Parathyroid adenoma (tissue), 2 donors: ENCODE measurements around the gene SEPTIN1.

Experiments used
- H2AFZ ChIP-seq: fragments of 300-600 bp; sonication (generic); one replicate; pipeline ENCODE4 v1.7.0; 2017; ENCODE audit warnings: antibody characterized with exemption, mild to moderate bottlenecking
- H3K27ac ChIP-seq: fragments of 300-600 bp; sonication (generic); one replicate; pipeline ENCODE4 v1.7.0; 2017
- H3K27me3 ChIP-seq: fragments of 300-600 bp; sonication (generic); one replicate; pipeline ENCODE4 v1.7.0; 2017; ENCODE audit warnings: low read length; ENCODE audit not compliant: control insufficient read depth, insufficient read depth
- H3K36me3 ChIP-seq: fragments of 300-600 bp; sonication (generic); one replicate; pipeline ENCODE4 v1.7.0; 2017; ENCODE audit warnings: low read length; ENCODE audit not compliant: control insufficient read depth, insufficient read depth
- H3K4me1 ChIP-seq: fragments of 300-600 bp; sonication (generic); one replicate; pipeline ENCODE4 v1.7.0; 2017; ENCODE audit warnings: control low read depth
- H3K4me2 ChIP-seq: fragments of 300-600 bp; sonication (generic); one replicate; pipeline ENCODE4 v1.7.0; 2017; ENCODE audit warnings: low read length
- H3K4me3 ChIP-seq: fragments of 300-600 bp; sonication (generic); one replicate; pipeline ENCODE4 v1.7.0; 2017; ENCODE audit warnings: low read depth, low read length
- H3K79me2 ChIP-seq: fragments of 300-600 bp; sonication (generic); one replicate; pipeline ENCODE4 v1.7.0; 2017; ENCODE audit warnings: control low read depth
- H3K9ac ChIP-seq: fragments of 300-600 bp; sonication (generic); one replicate; pipeline ENCODE4 v1.7.0; 2017; ENCODE audit warnings: mild to moderate bottlenecking
- H3K9me3 ChIP-seq: fragments of 300-600 bp; sonication (generic); one replicate; pipeline ENCODE4 v1.7.0; 2017; ENCODE audit warnings: low read length; ENCODE audit not compliant: control insufficient read depth
- CTCF ChIP-seq: fragments of 300-600 bp; sonication (generic); IDR thresholded peaks from one replicate; pipeline ENCODE4 v1.7.0; 2017; ENCODE audit warnings: antibody characterized with exemption, mild to moderate bottlenecking
- donor health status: primary hyperparathyroidism.

Gene SEPTIN1

DNA sequence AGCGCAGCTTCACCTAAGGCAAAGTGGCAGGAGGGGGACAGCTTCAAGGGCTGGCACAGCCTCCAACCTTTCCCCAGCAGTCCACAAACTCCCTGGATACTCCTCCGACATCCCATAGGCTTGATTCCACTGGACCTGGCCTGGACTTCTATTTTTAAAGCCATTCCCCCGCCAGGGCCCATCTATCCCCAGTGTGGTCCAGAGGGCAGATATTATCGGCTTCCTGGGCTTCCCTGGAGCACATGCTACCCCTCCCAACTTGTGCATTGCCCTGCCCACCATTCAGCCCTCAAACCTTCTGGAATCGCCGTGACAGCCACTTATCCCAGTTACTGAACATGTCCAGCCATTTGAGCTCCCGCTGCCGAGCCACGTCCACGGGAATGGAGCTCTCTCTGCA lies 17.2 kb downstream of the SEPTIN1 start:
- Histone ChIP-seq H3K9me3 (no peaks in the 10 kb centered on the region), H3K4me1 (peaks cover 10% of the 10 kb centered on the region), H3K79me2 (peaks cover 37% of the 10 kb centered on the region), H3K27me3 (no peaks in the 10 kb centered on the region), H3K4me2 (no peak overlapping the region), H3K9ac (no peak overlapping the region), H3K4me3 (no peak overlapping the region), H3K27ac (no peak overlapping the region), H2AFZ (no peak overlapping the region), H3K36me3 (no peaks in the 10 kb centered on the region)
- no peak for TF ChIP-seq CTCF

GRCh38 chr16:30361180-30361579 lies 21.2 kb downstream of the SEPTIN1 start:
- H3K4me2 ChIP-seq: no peak overlapping the region
- H3K9me3 ChIP-seq: no peaks in the 10 kb centered on the region
- no peak overlapping the region for H2AFZ ChIP-seq
- H3K79me2 ChIP-seq: peaks cover 12% of the 10 kb centered on the region
- no peaks in the 10 kb centered on the region for H3K36me3 ChIP-seq
- H3K27me3 ChIP-seq: no peaks in the 10 kb centered on the region
- H3K9ac ChIP-seq: no peak overlapping the region
- TF ChIP-seq CTCF: no peak
- H3K4me3 ChIP-seq: no peak overlapping the region
- no peaks in the 10 kb centered on the region for H3K4me1 ChIP-seq
- H3K27ac ChIP-seq: no peak overlapping the region

DNA sequence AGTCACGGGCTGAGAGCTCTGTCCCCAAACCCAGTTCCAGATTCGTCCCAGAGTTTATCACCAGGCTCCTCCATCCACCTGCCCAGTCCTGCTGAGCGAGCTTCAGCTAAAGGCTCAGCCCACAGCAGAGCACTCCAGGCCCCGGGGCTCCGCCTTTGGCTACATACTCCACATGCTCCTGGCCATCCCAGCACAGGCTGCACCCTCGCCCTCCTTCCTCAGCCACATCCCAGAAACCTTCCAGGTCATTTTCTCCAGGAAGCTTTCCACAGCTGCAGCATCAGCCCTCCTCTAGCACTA lies 22.5 kb downstream of the SEPTIN1 start:
- H3K9me3 ChIP-seq: no peaks in the 10 kb centered on the region
- H3K79me2 ChIP-seq: peaks cover 12% of the 10 kb centered on the region
- peaks cover 6% of the 10 kb centered on the region for H3K4me1 ChIP-seq
- H3K4me2 ChIP-seq: no peak overlapping the region
- H2AFZ ChIP-seq: no peak overlapping the region
- H3K4me3 ChIP-seq: no peak overlapping the region
- H3K27me3 ChIP-seq: no peaks in the 10 kb centered on the region
- no peaks in the 10 kb centered on the region for H3K36me3 ChIP-seq
- TF ChIP-seq CTCF: no peak
- no peak overlapping the region for H3K9ac ChIP-seq
- H3K27ac ChIP-seq: no peak overlapping the region

DNA sequence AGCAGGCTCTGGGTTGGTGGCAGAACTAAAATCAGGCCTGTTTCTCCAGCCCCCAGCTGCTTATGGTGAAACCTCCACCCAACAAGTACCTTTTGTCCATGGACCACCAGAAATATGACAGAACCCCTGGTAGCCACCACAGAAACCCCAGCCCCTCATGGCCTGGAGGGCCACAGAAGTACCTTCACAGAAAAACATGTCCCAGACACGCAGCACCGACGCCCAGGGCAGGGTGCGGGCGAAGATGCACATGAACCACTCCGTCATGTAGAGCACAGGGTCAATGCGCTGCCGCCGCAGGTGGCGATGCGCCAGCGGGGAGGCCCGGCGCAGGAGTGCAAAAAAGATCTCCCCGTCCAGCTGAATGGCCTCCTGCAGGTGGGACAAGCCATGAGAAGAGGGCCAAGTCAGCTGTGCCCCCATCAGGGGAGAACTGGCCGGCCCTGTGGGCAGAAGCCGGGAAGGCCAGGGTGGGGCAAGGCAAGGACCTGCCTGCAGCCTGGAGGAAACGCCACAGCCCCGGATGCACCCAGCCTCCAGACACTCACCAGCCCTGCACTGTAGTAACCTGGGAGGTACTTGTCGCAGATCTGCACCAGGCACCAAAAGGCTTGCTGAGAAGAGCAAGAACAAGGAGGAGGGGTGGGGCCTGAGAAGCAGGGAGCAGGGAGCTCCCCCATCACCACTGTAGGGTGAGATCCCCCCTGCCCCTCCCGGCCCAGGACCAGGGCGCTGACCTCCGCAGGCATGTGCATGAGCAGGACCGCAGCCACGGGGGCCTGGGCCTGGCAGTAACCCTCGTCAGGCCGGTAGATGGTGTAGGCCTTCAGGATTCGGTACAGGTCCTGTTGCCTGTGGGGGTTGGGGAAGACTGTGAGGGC lies 23.1 kb downstream of the SEPTIN1 start:
- H3K9me3 ChIP-seq: no peaks in the 10 kb centered on the region
- no peak overlapping the region for H3K4me2 ChIP-seq
- H3K27me3 ChIP-seq: no peaks in the 10 kb centered on the region
- no peak overlapping the region for H2AFZ ChIP-seq
- TF ChIP-seq CTCF: no peak
- H3K9ac ChIP-seq: no peak overlapping the region
- no peak overlapping the region for H3K4me3 ChIP-seq
- peaks cover 6% of the 10 kb centered on the region for H3K79me2 ChIP-seq
- no peak overlapping the region for H3K27ac ChIP-seq
- peaks cover 6% of the 10 kb centered on the region for H3K4me1 ChIP-seq
- H3K36me3 ChIP-seq: no peaks in the 10 kb centered on the region

DNA sequence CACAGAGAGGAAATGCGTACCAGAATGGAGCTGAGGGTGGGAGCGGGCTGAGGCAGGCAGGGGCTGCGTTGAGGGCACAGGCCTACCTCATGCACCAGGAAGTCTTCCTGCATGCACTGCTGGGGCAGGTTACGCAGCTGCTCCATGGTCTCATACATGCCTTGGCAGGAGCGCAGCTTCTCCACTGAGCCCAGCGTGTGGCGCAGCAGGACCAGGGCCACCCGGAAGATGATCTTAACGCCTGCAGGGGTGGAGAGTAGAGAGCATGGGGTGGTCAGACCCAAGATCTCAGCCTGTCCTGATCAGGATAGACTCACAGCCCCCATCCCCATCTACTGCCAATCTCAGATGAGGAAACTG lies 23.8 kb downstream of the SEPTIN1 start:
- TF ChIP-seq CTCF: no peak
- no peak overlapping the region for H3K4me2 ChIP-seq
- no peaks in the 10 kb centered on the region for H3K36me3 ChIP-seq

More for the DNA sequence above, 23.8 kb downstream of the SEPTIN1 start:
- Histone ChIP-seq H3K4me1 (peaks cover 6% of the 10 kb centered on the region), H3K27me3 (no peaks in the 10 kb centered on the region), H3K27ac (no peak overlapping the region), H3K9me3 (no peaks in the 10 kb centered on the region), H3K9ac (no peak overlapping the region), H3K79me2 (peaks cover 3% of the 10 kb centered on the region), H3K4me3 (no peak overlapping the region), H2AFZ (no peak overlapping the region)
